T-cell (primary cell): ENCODE measurements around the gene PPM1L. TPM values are rescaled to one million over a fixed set of nuclear protein-coding genes. Genes with fewer than 3 reads are reported as not detected.
A peak's percentile ranks its signal among the peaks of the same experiment; 100 is the strongest.

Source experiments
- ATAC-seq, 4 experiments: fragments of 200-7000 bp in 3 of 4; fragments of 150-1000 bp in 1 of 4; cut with Tn5 transposase; replicated peaks in 1 of 4; 1 replicate in 3 of 4; 2 replicates in 1 of 4; pipeline ENCODE4 v1.10.0; 2021; ENCODE audit warnings: moderate library complexity in 3 of 4, mild to moderate bottlenecking in 2 of 4, moderate number of reproducible peaks in 1 of 4
- CTCF ChIA-PET, 2 donors: fragments of 300-600 bp; sonication (Branson Sonifier 250); formaldehyde crosslinking; loops; one replicate each; lab custom pipeline; 2022; ENCODE audit warnings: antibody characterized with exemption in 2 of 2; lab: Charles Lee
- POLR2A ChIA-PET, 2 donors: fragments of 300-600 bp; sonication (Branson Sonifier 250); formaldehyde crosslinking; loops; one replicate each; lab custom pipeline; 2022; ENCODE audit warnings: antibody characterized with exemption in 2 of 2; lab: Charles Lee
- DNase-seq, 35 experiments: peaks; one replicate each; pipeline versions ENCODE4 v3.0.0 to v3.0.0-alpha.2; 2013 to 2023
- H3K27ac ChIP-seq: one replicate; pipeline ENCODE4 v1.5.1; 2013; ENCODE audit warnings: low read length
- H3K27me3 ChIP-seq, 2 experiments: replicated peaks in 1 of 2; 1 replicate in 1 of 2; 2 replicates in 1 of 2; pipeline versions ENCODE4 v1.6.1 to v1.7.0; 2013; ENCODE audit warnings: low read length in 1 of 2, mixed read lengths in 1 of 2; ENCODE audit not compliant: control insufficient read depth in 2 of 2, insufficient read depth in 2 of 2; ENCODE audit errors: extremely low read depth in 1 of 2
- H3K36me3 ChIP-seq, 2 donors: 1 replicate in 1 of 2; 2 replicates in 1 of 2; pipeline versions ENCODE4 v1.6.1 to v1.7.0; 2013; ENCODE audit warnings: low read length in 1 of 2; ENCODE audit not compliant: control insufficient read depth in 2 of 2, insufficient read depth in 1 of 2; ENCODE audit errors: extremely low read depth in 1 of 2
- H3K4me1 ChIP-seq, 2 experiments: 1 replicate in 1 of 2; 2 replicates in 1 of 2; pipeline versions ENCODE4 v1.6.1 to v1.7.0; 2013; ENCODE audit warnings: low read length in 2 of 2, mixed read lengths in 1 of 2; ENCODE audit not compliant: insufficient read depth in 2 of 2, control insufficient read depth in 1 of 2; ENCODE audit errors: extremely low read depth in 1 of 2
- H3K4me3 ChIP-seq, 2 donors: 1 replicate in 1 of 2; 2 replicates in 1 of 2; pipeline versions ENCODE4 v1.5.1 to v1.7.0; 2013; ENCODE audit warnings: mild to moderate bottlenecking in 2 of 2, low read length in 1 of 2, moderate library complexity in 1 of 2; ENCODE audit not compliant: control insufficient read depth in 1 of 2; ENCODE audit errors: extremely low read depth in 1 of 2
- H3K9me3 ChIP-seq: 2 replicates; pipeline ENCODE4 v1.7.0; 2013
- H3K27ac Mint-ChIP-seq, 2 donors: one replicate each; pipeline ENCODE4 v1.8.0; 2020 to 2021; ENCODE audit warnings: mild to moderate bottlenecking in 2 of 2, mixed read lengths in 2 of 2
- H3K27me3 Mint-ChIP-seq, 2 donors: one replicate each; pipeline ENCODE4 v1.8.0; 2021 to 2022; ENCODE audit warnings: mixed read lengths in 2 of 2
- H3K36me3 Mint-ChIP-seq: one replicate; pipeline ENCODE4 v1.8.0; 2021; ENCODE audit warnings: mixed read lengths
- H3K4me1 Mint-ChIP-seq, 3 donors: one replicate each; pipeline ENCODE4 v1.8.0; 2020 to 2022; ENCODE audit warnings: mixed read lengths in 3 of 3, mild to moderate bottlenecking in 1 of 3
- H3K4me3 Mint-ChIP-seq, 3 donors: one replicate each; pipeline ENCODE4 v1.8.0; 2020 to 2022; ENCODE audit warnings: mild to moderate bottlenecking in 3 of 3, mixed read lengths in 3 of 3, moderate library complexity in 3 of 3
- H3K9me3 Mint-ChIP-seq, 3 donors: one replicate each; pipeline ENCODE4 v1.8.0; 2020 to 2022; ENCODE audit warnings: mixed read lengths in 3 of 3
- WGBS: methylation state at CpG from one replicate; pipeline ENCODE4 v1.1.5; 2013; ENCODE audit warnings: missing lambda C conversion rate; ENCODE audit not compliant: insufficient coverage; 5-methylcytosine and 5-hydroxymethylcytosine counted together
- total RNA-seq, 35 experiments: library from RNA in 6 of 35; stranded (reverse) in 6 of 35; fragments of 120-200 nt in 1 of 35; gene quantifications; one replicate each; pipeline versions ENCODE4 v1.2.1 to v1.2.4 and lab custom pipeline; 2013 to 2026

Gene PPM1L
- total RNA-seq, 5 donors from 2014 or later (not counting 1 experiment from before 2014, with no cell fraction given), result 4.8 to 6.4 (median 5.7) TPM

- CTCF ChIA-PET, result no interaction called here
- H3K27ac Mint-ChIP-seq, result no peak overlapping the region
- ATAC-seq, result no peak
These were observed 36.5 kb downstream of the PPM1L start for GRCh38 chr3:160792540-160792939.

GRCh38 chr3:160793722-160794252, 37.8 kb downstream of the PPM1L start:
- no peaks in the 10 kb centered on the region for H3K27me3 ChIP-seq
- Mint-ChIP-seq H3K36me3 (no peaks in the 10 kb centered on the region), H3K27me3 (peaks cover 5 to 6% of the 10 kb centered on the region in 2 donors), H3K4me1 (peaks cover 0 to 5% (median 0%) of the 10 kb centered on the region in 3 donors), H3K9me3 (no peaks in the 10 kb centered on the region), H3K27ac (no peak overlapping the region), H3K4me3 (no peak overlapping the region)
- POLR2A ChIA-PET, result no interaction called here
- ATAC-seq, result no peak
- no CpG with 5 or more reads among the region's 1 CpG for WGBS
- no peak for DNase-seq
- no peaks in the 10 kb centered on the region for H3K9me3 ChIP-seq
- no peaks in the 10 kb centered on the region for H3K4me1 ChIP-seq
- H3K36me3 ChIP-seq, result no peaks in the 10 kb centered on the region
- no peak overlapping the region for H3K4me3 ChIP-seq
- H3K27ac ChIP-seq, result no peak overlapping the region
- CTCF ChIA-PET, result no interaction called here

More at GRCh38 chr3:160792540-160792939, 36.5 kb downstream of the PPM1L start:
- no peaks in the 10 kb centered on the region for H3K27me3 ChIP-seq
- H3K9me3 ChIP-seq, result no peaks in the 10 kb centered on the region
- peaks cover 0 to 5% (median 0%) of the 10 kb centered on the region in 3 donors for H3K4me1 Mint-ChIP-seq
- no peak overlapping the region for H3K4me3 ChIP-seq
- H3K4me3 Mint-ChIP-seq, result no peak overlapping the region
- DNase-seq, result no peak
- POLR2A ChIA-PET, result interaction anchor here in 1 of 2 donors (0.6 kb wide), 1 partner anchor 8 kb away, joined by 4 read pairs; no protein-coding TSS in a partner anchor
- no peaks in the 10 kb centered on the region for H3K36me3 ChIP-seq
- H3K27me3 Mint-ChIP-seq, result peaks cover 5 to 6% of the 10 kb centered on the region in 2 donors
- no peaks in the 10 kb centered on the region for H3K4me1 ChIP-seq
- no peaks in the 10 kb centered on the region for H3K36me3 Mint-ChIP-seq
- WGBS, result no CpG with 5 or more reads among the region's 2 CpGs
- H3K9me3 Mint-ChIP-seq, result peaks cover 0 to 9% (median 0%) of the 10 kb centered on the region in 3 donors
- H3K27ac ChIP-seq, result no peak overlapping the region

GRCh38 chr3:160796089-160796812, 40.2 kb downstream of the PPM1L start:
- WGBS, result no CpG with 5 or more reads among the region's 4 CpGs
- Mint-ChIP-seq H3K4me3 (no peak overlapping the region), H3K9me3 (no peaks in the 10 kb centered on the region), H3K4me1 (peaks cover 0 to 5% (median 0%) of the 10 kb centered on the region in 3 donors), H3K27me3 (peaks cover 0 to 2% of the 10 kb centered on the region in 2 donors), H3K27ac (no peak overlapping the region), H3K36me3 (no peaks in the 10 kb centered on the region)
- no peaks in the 10 kb centered on the region for H3K9me3 ChIP-seq
- no peak overlapping the region for H3K27ac ChIP-seq
- DNase-seq, result no peak
- no peak for ATAC-seq
- H3K4me1 ChIP-seq, result peaks cover under 1 to 6% of the 10 kb centered on the region in 2 experiments
- ChIA-PET POLR2A (no interaction called here), CTCF (interaction anchor here in 1 of 2 donors (0.7 kb wide), 1 partner anchor 181 kb away, joined by 3 read pairs; no protein-coding TSS in a partner anchor)
- H3K36me3 ChIP-seq, result no peaks in the 10 kb centered on the region
- no peak overlapping the region for H3K4me3 ChIP-seq
- no peaks in the 10 kb centered on the region for H3K27me3 ChIP-seq

- Histone ChIP-seq H3K4me3 (no peak overlapping the region), H3K4me1 (peaks cover 4 to 9% of the 10 kb centered on the region in 2 experiments), H3K9me3 (no peaks in the 10 kb centered on the region), H3K27ac (no peak overlapping the region), H3K27me3 (no peaks in the 10 kb centered on the region), H3K36me3 (no peaks in the 10 kb centered on the region)
- no CpG with 5 or more reads among the region's 1 CpG for WGBS
- peaks cover 4 to 8% (median 4%) of the 10 kb centered on the region in 3 donors for H3K4me1 Mint-ChIP-seq
- H3K9me3 Mint-ChIP-seq, result no peaks in the 10 kb centered on the region
- ChIA-PET POLR2A (no interaction called here), CTCF (interaction anchor here in 1 of 2 donors (0.7 kb wide), 1 partner anchor 180 kb away, joined by 3 read pairs; no protein-coding TSS in a partner anchor)
- H3K36me3 Mint-ChIP-seq, result no peaks in the 10 kb centered on the region
- H3K4me3 Mint-ChIP-seq, result no peak overlapping the region
- DNase-seq, result no peak
- no peak overlapping the region for H3K27ac Mint-ChIP-seq
- H3K27me3 Mint-ChIP-seq, result no peaks in the 10 kb centered on the region
- ATAC-seq, result no peak
These were observed 40.8 kb downstream of the PPM1L start for GRCh38 chr3:160796813-160797164.

- H3K4me1 Mint-ChIP-seq, result peaks cover 10 to 14% (median 10%) of the 10 kb centered on the region in 3 donors
- no peaks in the 10 kb centered on the region for H3K36me3 Mint-ChIP-seq
- H3K27ac ChIP-seq, result no peak overlapping the region
- no peak overlapping the region for H3K4me3 ChIP-seq
- H3K27ac Mint-ChIP-seq, result no peak overlapping the region
- no peaks in the 10 kb centered on the region for H3K9me3 ChIP-seq
- CTCF ChIA-PET, result interaction anchor here in 1 of 2 donors (0.6 kb wide), 1 partner anchor 634 kb away, joined by 5 read pairs; no protein-coding TSS in a partner anchor
- DNase-seq (no peak), ATAC-seq (no peak)
- H3K4me1 ChIP-seq, result peaks cover 10 to 14% of the 10 kb centered on the region in 2 experiments
- no CpG with 5 or more reads among the region's 3 CpGs for WGBS
- no peaks in the 10 kb centered on the region for H3K36me3 ChIP-seq
- H3K27me3 Mint-ChIP-seq, result no peaks in the 10 kb centered on the region
- no peak overlapping the region for H3K4me3 Mint-ChIP-seq
- H3K27me3 ChIP-seq, result no peaks in the 10 kb centered on the region
- POLR2A ChIA-PET, result no interaction called here
- H3K9me3 Mint-ChIP-seq, result no peaks in the 10 kb centered on the region
These were observed 41.3 kb downstream of the PPM1L start for GRCh38 chr3:160797356-160797755.

- peak overlapping the region; percentile 18 for H3K27ac ChIP-seq
- no peaks in the 10 kb centered on the region for H3K27me3 ChIP-seq
- POLR2A ChIA-PET, result interaction anchor here in 1 of 2 donors (0.7 kb wide), 1 partner anchor 962 kb away, joined by 3 read pairs; the partner anchor contains the start of gene SCHIP1
- peak overlapping the region in 2 of 3 donors; percentile 32 to 35 for H3K4me3 Mint-ChIP-seq
- no peaks in the 10 kb centered on the region for H3K27me3 Mint-ChIP-seq
- H3K4me1 ChIP-seq, result peaks cover 11 to 18% of the 10 kb centered on the region in 2 experiments
- H3K9me3 Mint-ChIP-seq, result no peaks in the 10 kb centered on the region
- no peaks in the 10 kb centered on the region for H3K9me3 ChIP-seq
- peak overlapping the region in 1 of 2 donors; percentile 23 for H3K4me3 ChIP-seq
- H3K27ac Mint-ChIP-seq, result peak overlapping the region; percentile 13 to 44
- ATAC-seq, result peak; percentile 41 to 74 (median 44)
- DNase-seq, result peak in 17 of 35 experiments; percentile 1 to 34 (median 14)
- CTCF ChIA-PET, result no interaction called here
- 3% methylated on average over 3 of the region's 8 CpGs for WGBS
- H3K4me1 Mint-ChIP-seq, result peaks cover 10 to 11% (median 10%) of the 10 kb centered on the region in 3 donors
- H3K36me3 Mint-ChIP-seq, result no peaks in the 10 kb centered on the region
- no peaks in the 10 kb centered on the region for H3K36me3 ChIP-seq
These were observed 45.5 kb downstream of the PPM1L start for GRCh38 chr3:160801386-160802118.
